Fibroblast of the aortic adventitia (primary cell): ENCODE results near the gene PLEKHF1. TPM values are rescaled to one million over a fixed set of nuclear protein-coding genes. Genes with fewer than 3 reads are reported as not detected.

Experiments
- DNase-seq: peaks from one replicate; pipeline ENCODE4 v3.0.0-alpha.2; 2010; ENCODE audit warnings: low read depth
- H3K4me3 ChIP-seq: 2 replicates; pipeline ENCODE4 v1.5.1; 2011; ENCODE audit warnings: low read depth, mild to moderate bottlenecking, control low read depth, low read length, moderate library complexity
- CTCF ChIP-seq: IDR thresholded peaks from 2 replicates; pipeline ENCODE4 v1.5.1; 2011; ENCODE audit warnings: mild to moderate bottlenecking, low read length, control low read depth, inconsistent platforms; ENCODE audit not compliant: insufficient read depth
- total RNA-seq: library from RNA; depleted of rRNA; stranded (reverse); fragments of >200 nt; gene quantifications from 2 replicates; pipeline ENCODE4 v1.2.3, GENCODE V29; 2012; ENCODE audit warnings: low replicate concordance

PLEKHF1 gene
- total RNA-seq, 1 donor: 29.4 TPM

- no peak for DNase-seq
- TF ChIP-seq CTCF: no peak
- H3K4me3 ChIP-seq: no peak overlapping the region
Observed at GRCh38 chr19:29679598-29680210, 14.4 kb downstream of the PLEKHF1 start.

- no peak for DNase-seq
- H3K4me3 ChIP-seq: no peak overlapping the region
- no peak for TF ChIP-seq CTCF
Observed at GRCh38 chr19:29680447-29680846, 15.2 kb downstream of the PLEKHF1 start.

GRCh38 chr19:29680937-29681336, 15.7 kb downstream of the PLEKHF1 start:
- DNase-seq: no peak
- no peak overlapping the region for H3K4me3 ChIP-seq
- no peak for TF ChIP-seq CTCF

- no peak for TF ChIP-seq CTCF
- H3K4me3 ChIP-seq: no peak overlapping the region
- DNase-seq: peak; percentile 83
Observed at GRCh38 chr19:29681422-29682235, 16.4 kb downstream of the PLEKHF1 start.

- DNase-seq: no peak
- TF ChIP-seq CTCF: no peak
- H3K4me3 ChIP-seq: no peak overlapping the region
Observed at GRCh38 chr19:29682236-29682895, 17.1 kb downstream of the PLEKHF1 start.

GRCh38 chr19:29683009-29683408, 17.7 kb downstream of the PLEKHF1 start:
- TF ChIP-seq CTCF: no peak
- no peak overlapping the region for H3K4me3 ChIP-seq
- no peak for DNase-seq
